Fibroblast of lung (primary cell): ENCODE data around the gene CD1B. TPM values are rescaled to one million over a fixed set of nuclear protein-coding genes. Genes with fewer than 3 reads are reported as not detected.

ENCODE experiments used
- DNase-seq, 2 donors: peaks; one replicate each; pipeline versions ENCODE4 v3.0.0 to v3.0.0-alpha.2; 2010; ENCODE audit warnings: low read depth in 2 of 2
- H2AFZ ChIP-seq: 2 replicates; pipeline ENCODE4 v1.5.1; 2012; ENCODE audit warnings: low read length, control low read depth, inconsistent platforms
- H3K27ac ChIP-seq: 2 replicates; pipeline ENCODE4 v1.5.1; 2011; ENCODE audit warnings: low read length, control low read depth; ENCODE audit not compliant: insufficient read depth
- H3K27me3 ChIP-seq: 2 replicates; pipeline ENCODE4 v1.5.1; 2011; ENCODE audit warnings: mild to moderate bottlenecking, low read length; ENCODE audit not compliant: control insufficient read depth, insufficient read depth
- H3K36me3 ChIP-seq: 2 replicates; pipeline ENCODE4 v1.5.1; 2011; ENCODE audit warnings: low read length; ENCODE audit not compliant: control insufficient read depth, insufficient read depth
- H3K4me1 ChIP-seq: 2 replicates; pipeline ENCODE4 v1.5.1; 2011; ENCODE audit warnings: low read length; ENCODE audit not compliant: control insufficient read depth, insufficient read depth; ENCODE audit errors: extremely low read depth
- H3K4me2 ChIP-seq: 2 replicates; pipeline ENCODE4 v1.5.1; 2011; ENCODE audit warnings: low read length, control low read depth; ENCODE audit not compliant: insufficient read depth; ENCODE audit errors: extremely low read depth
- H3K4me3 ChIP-seq, 4 experiments: fragments of 200-600 bp in 1 of 4; sonication (generic) in 1 of 4; replicated peaks in 1 of 4; 2 replicates each; pipeline ENCODE4 v1.5.1; 2011 to 2016; ENCODE audit warnings: low read length in 4 of 4, low read depth in 3 of 4, mild to moderate bottlenecking in 3 of 4, control low read depth in 2 of 4, inconsistent platforms in 1 of 4, mixed read lengths in 1 of 4; ENCODE audit not compliant: insufficient read depth in 1 of 4; ENCODE audit errors: control extremely low read depth in 1 of 4
- H3K79me2 ChIP-seq: 2 replicates; pipeline ENCODE4 v1.5.1; 2012; ENCODE audit warnings: mild to moderate bottlenecking, low read length, inconsistent platforms; ENCODE audit not compliant: control insufficient read depth, insufficient read depth
- H3K9ac ChIP-seq: 2 replicates; pipeline ENCODE4 v1.5.1; 2011; ENCODE audit warnings: mild to moderate bottlenecking, low read length, control low read depth; ENCODE audit not compliant: insufficient read depth
- H3K9me3 ChIP-seq: 2 replicates; pipeline ENCODE4 v1.5.1; 2012; ENCODE audit warnings: low read depth, low read length; ENCODE audit not compliant: control insufficient read depth, insufficient read depth
- H4K20me1 ChIP-seq: 2 replicates; pipeline ENCODE4 v1.5.1; 2011; ENCODE audit warnings: low read length; ENCODE audit not compliant: control insufficient read depth, insufficient read depth; ENCODE audit errors: extremely low read depth
- EZH2 ChIP-seq: IDR thresholded peaks from 2 replicates; pipeline ENCODE4 v1.5.1; 2012; ENCODE audit warnings: low read length, control low read depth, mild to moderate bottlenecking; ENCODE audit errors: missing control alignments
- polyA plus RNA-seq, 2 donors: library from polyadenylated mRNA; depleted of rRNA in 1 of 2; stranded (reverse) in 1 of 2; unstranded in 1 of 2; fragments of >200 nt; gene quantifications; 2 replicates each; pipeline ENCODE4 v1.2.1, GENCODE V29; 2011 to 2012; ENCODE audit warnings: missing spikeins in 1 of 2
- total RNA-seq: library from RNA; depleted of rRNA; stranded (reverse); fragments of >200 nt; gene quantifications from 2 replicates; pipeline ENCODE4 v1.2.1, GENCODE V29; 2014
- TF ChIP-seq, protein P1 (sequence below), 2 donors: IDR thresholded peaks in 1 of 2; conservative IDR thresholded peaks in 1 of 2; 1 replicate in 1 of 2; 2 replicates in 1 of 2; pipeline ENCODE4 v1.5.1; 2011 to 2012; ENCODE audit warnings: low read length in 2 of 2, control low read depth in 1 of 2, inconsistent platforms in 1 of 2, low read depth in 1 of 2, mild to moderate bottlenecking in 1 of 2

The CD1B gene
- total and polyA plus RNA-seq, 2 donors (not counting 1 experiment from before 2014, with no cell fraction given) = not detected

DNA sequence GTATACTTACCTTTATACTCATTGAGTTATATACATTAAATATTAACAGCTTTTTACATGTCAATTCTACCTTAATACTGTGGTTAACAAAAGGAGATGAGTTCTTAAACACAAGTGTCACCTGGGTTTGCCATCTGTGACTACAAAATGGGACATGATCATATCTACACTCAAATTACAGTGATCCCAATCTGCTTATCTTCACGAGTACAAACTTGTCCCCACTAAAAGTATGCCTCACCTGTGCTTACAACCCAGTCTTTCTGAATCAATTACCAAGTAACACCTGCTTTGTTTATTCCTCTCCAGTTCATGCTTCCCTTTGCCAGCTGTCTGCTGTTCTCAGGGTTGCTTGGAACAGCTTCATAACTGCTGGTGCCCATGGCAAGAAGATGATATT is 31.2 kb upstream of the CD1B start:
- Histone ChIP-seq H3K9ac (no peak overlapping the region), H2AFZ (no peak overlapping the region), H4K20me1 (no peaks in the 10 kb centered on the region), H3K27me3 (no peaks in the 10 kb centered on the region), H3K9me3 (no peaks in the 10 kb centered on the region), H3K36me3 (no peaks in the 10 kb centered on the region), H3K27ac (no peak overlapping the region), H3K79me2 (no peaks in the 10 kb centered on the region), H3K4me2 (no peak overlapping the region), H3K4me1 (no peaks in the 10 kb centered on the region), H3K4me3 (no peak overlapping the region)
- TF ChIP-seq EZH2 = no peak
- TF ChIP-seq, protein P1, sequence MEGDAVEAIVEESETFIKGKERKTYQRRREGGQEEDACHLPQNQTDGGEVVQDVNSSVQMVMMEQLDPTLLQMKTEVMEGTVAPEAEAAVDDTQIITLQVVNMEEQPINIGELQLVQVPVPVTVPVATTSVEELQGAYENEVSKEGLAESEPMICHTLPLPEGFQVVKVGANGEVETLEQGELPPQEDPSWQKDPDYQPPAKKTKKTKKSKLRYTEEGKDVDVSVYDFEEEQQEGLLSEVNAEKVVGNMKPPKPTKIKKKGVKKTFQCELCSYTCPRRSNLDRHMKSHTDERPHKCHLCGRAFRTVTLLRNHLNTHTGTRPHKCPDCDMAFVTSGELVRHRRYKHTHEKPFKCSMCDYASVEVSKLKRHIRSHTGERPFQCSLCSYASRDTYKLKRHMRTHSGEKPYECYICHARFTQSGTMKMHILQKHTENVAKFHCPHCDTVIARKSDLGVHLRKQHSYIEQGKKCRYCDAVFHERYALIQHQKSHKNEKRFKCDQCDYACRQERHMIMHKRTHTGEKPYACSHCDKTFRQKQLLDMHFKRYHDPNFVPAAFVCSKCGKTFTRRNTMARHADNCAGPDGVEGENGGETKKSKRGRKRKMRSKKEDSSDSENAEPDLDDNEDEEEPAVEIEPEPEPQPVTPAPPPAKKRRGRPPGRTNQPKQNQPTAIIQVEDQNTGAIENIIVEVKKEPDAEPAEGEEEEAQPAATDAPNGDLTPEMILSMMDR (conservative IDR thresholded peaks at IDR 0.05 in 1 of 2, IDR thresholded peaks at IDR 0.05 in 1 of 2; ENCODE audit: low read depth in 1 of 2, low read length in 2 of 2) = no peak
- DNase-seq = no peak

DNA sequence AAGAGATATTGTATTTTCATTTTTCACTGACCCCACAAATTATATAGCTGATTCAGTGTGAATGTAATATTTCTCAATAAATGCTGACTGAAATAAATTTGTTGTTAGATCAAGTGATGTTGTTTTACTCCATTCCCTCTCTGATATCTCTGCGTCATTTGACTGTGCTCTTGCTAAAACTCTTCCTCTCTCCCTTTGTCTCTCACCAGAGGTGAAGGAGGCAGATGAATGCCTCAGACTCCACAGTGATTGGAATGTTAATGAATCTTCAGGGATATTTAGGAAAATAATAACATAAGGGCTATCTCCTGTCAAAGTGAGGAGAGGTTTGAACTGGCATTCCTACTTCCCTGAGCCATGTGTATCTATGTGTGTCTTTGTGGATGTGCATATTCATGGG is 26.1 kb upstream of the CD1B start:
- Histone ChIP-seq H3K79me2 (no peaks in the 10 kb centered on the region), H3K4me1 (no peaks in the 10 kb centered on the region), H3K9me3 (no peaks in the 10 kb centered on the region), H3K27ac (no peak overlapping the region), H4K20me1 (no peaks in the 10 kb centered on the region), H3K4me3 (no peak overlapping the region), H3K4me2 (no peak overlapping the region), H3K36me3 (no peaks in the 10 kb centered on the region), H2AFZ (no peak overlapping the region), H3K27me3 (no peaks in the 10 kb centered on the region), H3K9ac (no peak overlapping the region)
- TF ChIP-seq, protein P1 (conservative IDR thresholded peaks at IDR 0.05 in 1 of 2, IDR thresholded peaks at IDR 0.05 in 1 of 2; ENCODE audit: low read depth in 1 of 2, low read length in 2 of 2) = no peak
- no peak for TF ChIP-seq EZH2
- DNase-seq = no peak

DNA sequence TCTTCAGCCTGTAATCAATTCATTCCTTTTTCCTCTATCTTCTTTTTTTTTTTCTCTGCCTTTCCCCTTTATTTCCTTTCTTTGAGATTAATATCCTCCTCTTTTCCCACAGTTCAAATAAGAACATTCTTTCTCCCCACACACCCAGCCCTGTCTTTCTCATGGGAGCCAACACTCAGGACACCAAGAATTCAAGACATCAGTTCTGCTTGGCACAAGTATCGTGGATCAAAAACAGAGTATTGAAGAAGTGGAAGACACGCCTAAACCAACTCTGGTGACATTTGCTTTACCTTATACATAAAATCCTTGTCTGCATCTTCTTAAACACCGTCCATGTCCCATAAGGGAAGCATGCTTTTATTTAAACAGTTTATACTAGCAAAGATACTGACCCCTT is 25.3 kb upstream of the CD1B start:
- Histone ChIP-seq H3K4me2 (no peak overlapping the region), H3K79me2 (no peaks in the 10 kb centered on the region), H3K9me3 (no peaks in the 10 kb centered on the region), H3K27ac (no peak overlapping the region), H4K20me1 (no peaks in the 10 kb centered on the region), H3K27me3 (no peaks in the 10 kb centered on the region), H3K4me1 (no peaks in the 10 kb centered on the region), H3K9ac (no peak overlapping the region), H3K36me3 (no peaks in the 10 kb centered on the region), H2AFZ (no peak overlapping the region), H3K4me3 (no peak overlapping the region)
- TF ChIP-seq, protein P1 (conservative IDR thresholded peaks at IDR 0.05 in 1 of 2, IDR thresholded peaks at IDR 0.05 in 1 of 2; ENCODE audit: low read depth in 1 of 2, low read length in 2 of 2) = no peak
- no peak for TF ChIP-seq EZH2
- DNase-seq = no peak
